ENCODE data around the gene MIS12. TPM values are rescaled to one million over a fixed set of nuclear protein-coding genes. Genes with fewer than 3 reads are reported as not detected.

The MIS12 gene
- total and polyA plus RNA-seq, 9 of the 15 experiments (the other 6 are each of a cell fraction or from before 2014, with no cell fraction given), result 13.5 to 31.9 (median 25.5) TPM

DNA sequence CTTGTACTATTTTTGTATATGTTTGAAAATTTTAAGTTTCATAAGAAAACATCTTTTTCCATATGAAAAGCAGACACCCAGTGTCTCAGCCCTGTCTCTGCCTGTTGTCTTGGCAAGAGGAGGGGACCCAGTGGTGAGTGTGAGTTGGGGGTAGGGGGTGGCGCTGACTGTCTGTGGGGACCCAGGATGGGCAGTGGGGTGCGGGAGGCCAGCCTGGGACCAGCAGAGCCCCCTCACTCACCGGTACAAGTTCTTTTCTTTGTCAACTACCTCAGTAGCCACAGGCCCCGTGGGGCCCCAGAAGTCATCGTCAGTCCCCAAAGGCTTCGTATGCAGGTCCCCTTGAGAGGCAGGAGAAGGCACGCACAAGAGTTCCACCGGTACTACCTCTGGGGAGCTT lies 46.2 kb downstream of the MIS12 start (continued):
- TF ChIP-seq, protein P1, sequence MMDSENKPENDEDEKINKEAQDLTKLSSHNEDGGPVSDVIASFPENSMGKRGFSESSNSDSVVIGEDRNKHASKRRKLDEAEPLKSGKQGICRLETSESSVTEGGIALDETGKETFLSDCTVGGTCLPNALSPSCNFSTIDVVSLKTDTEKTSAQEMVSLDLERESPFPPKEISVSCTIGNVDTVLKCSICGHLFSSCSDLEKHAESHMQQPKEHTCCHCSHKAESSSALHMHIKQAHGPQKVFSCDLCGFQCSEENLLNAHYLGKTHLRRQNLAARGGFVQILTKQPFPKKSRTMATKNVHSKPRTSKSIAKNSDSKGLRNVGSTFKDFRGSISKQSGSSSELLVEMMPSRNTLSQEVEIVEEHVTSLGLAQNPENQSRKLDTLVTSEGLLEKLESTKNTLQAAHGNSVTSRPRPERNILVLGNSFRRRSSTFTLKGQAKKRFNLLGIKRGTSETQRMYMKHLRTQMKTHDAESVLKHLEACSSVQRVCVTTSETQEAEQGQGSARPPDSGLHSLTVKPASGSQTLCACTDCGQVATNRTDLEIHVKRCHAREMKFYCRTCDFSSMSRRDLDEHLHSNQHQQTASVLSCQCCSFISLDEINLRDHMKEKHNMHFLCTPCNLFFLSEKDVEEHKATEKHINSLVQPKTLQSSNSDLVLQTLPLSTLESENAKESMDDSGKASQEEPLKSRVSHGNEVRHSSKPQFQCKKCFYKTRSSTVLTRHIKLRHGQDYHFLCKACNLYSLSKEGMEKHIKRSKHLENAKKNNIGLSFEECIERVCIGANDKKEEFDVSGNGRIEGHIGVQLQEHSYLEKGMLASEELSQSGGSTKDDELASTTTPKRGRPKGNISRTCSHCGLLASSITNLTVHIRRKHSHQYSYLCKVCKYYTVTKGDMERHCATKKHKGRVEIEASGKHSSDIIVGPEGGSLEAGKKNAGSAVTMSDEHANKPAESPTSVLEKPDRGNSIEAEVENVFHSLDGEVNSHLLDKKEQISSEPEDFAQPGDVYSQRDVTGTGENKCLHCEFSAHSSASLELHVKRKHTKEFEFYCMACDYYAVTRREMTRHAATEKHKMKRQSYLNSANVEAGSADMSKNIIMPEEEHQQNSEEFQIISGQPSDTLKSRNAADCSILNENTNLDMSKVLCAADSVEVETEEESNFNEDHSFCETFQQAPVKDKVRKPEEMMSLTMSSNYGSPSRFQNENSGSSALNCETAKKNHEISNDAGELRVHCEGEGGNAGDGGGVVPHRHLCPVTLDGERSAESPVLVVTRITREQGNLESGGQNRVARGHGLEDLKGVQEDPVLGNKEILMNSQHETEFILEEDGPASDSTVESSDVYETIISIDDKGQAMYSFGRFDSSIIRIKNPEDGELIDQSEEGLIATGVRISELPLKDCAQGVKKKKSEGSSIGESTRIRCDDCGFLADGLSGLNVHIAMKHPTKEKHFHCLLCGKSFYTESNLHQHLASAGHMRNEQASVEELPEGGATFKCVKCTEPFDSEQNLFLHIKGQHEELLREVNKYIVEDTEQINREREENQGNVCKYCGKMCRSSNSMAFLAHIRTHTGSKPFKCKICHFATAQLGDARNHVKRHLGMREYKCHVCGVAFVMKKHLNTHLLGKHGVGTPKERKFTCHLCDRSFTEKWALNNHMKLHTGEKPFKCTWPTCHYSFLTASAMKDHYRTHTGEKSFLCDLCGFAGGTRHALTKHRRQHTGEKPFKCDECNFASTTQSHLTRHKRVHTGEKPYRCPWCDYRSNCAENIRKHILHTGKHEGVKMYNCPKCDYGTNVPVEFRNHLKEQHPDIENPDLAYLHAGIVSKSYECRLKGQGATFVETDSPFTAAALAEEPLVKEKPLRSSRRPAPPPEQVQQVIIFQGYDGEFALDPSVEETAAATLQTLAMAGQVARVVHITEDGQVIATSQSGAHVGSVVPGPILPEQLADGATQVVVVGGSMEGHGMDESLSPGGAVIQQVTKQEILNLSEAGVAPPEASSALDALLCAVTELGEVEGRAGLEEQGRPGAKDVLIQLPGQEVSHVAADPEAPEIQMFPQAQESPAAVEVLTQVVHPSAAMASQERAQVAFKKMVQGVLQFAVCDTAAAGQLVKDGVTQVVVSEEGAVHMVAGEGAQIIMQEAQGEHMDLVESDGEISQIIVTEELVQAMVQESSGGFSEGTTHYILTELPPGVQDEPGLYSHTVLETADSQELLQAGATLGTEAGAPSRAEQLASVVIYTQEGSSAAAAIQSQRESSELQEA (IDR thresholded peaks at IDR 0.05; ENCODE audit: low read depth), result no peak
- TF ChIP-seq, protein P2, sequence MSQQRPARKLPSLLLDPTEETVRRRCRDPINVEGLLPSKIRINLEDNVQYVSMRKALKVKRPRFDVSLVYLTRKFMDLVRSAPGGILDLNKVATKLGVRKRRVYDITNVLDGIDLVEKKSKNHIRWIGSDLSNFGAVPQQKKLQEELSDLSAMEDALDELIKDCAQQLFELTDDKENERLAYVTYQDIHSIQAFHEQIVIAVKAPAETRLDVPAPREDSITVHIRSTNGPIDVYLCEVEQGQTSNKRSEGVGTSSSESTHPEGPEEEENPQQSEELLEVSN (IDR thresholded peaks at IDR 0.05; ENCODE audit: borderline replicate concordance in 1 of 2, extremely low read depth in 1 of 2, insufficient read depth in 1 of 2, insufficient read length in 1 of 2, low read depth in 1 of 2, low read length in 1 of 2, poor library complexity in 1 of 2, severe bottlenecking in 1 of 2), result no peak
- TF ChIP-seq CCAR2 (IDR thresholded peaks at IDR 0.05; ENCODE audit: low read depth, low read length) (no peak), ZNF436 (CRISPR knock-in tag; IDR thresholded peaks at IDR 0.05) (no peak), PRPF4 (IDR thresholded peaks at IDR 0.05; ENCODE audit: insufficient read depth, low read depth, low read length, poor library complexity, severe bottlenecking) (no peak), TEAD4 (IDR thresholded peaks at IDR 0.05; ENCODE audit: low read length) (no peak), TEAD4 (CRISPR knock-in tag; IDR thresholded peaks at IDR 0.05; ENCODE audit: borderline replicate concordance) (no peak), SRSF3 (IDR thresholded peaks at IDR 0.05; ENCODE audit: insufficient read depth, low read length) (no peak)

Measured in K562 (cell line).